HG02588 (cell line): Measurements from ENCODE around the gene FHOD3.
"Not testable (repeated sequence)": the region's sequence is repeated elsewhere in the genome, so short reads cannot be mapped to it uniquely, and the experiment has no call there.

ENCODE experiments used
- ATAC-seq: cut with Tn5 transposase; IDR thresholded peaks from one replicate; pipeline ENCODE4 v1.9.1; 2021; ENCODE audit warnings: mild to moderate bottlenecking, moderate library complexity; ENCODE audit not compliant: unreplicated experiment

The FHOD3 gene

DNA sequence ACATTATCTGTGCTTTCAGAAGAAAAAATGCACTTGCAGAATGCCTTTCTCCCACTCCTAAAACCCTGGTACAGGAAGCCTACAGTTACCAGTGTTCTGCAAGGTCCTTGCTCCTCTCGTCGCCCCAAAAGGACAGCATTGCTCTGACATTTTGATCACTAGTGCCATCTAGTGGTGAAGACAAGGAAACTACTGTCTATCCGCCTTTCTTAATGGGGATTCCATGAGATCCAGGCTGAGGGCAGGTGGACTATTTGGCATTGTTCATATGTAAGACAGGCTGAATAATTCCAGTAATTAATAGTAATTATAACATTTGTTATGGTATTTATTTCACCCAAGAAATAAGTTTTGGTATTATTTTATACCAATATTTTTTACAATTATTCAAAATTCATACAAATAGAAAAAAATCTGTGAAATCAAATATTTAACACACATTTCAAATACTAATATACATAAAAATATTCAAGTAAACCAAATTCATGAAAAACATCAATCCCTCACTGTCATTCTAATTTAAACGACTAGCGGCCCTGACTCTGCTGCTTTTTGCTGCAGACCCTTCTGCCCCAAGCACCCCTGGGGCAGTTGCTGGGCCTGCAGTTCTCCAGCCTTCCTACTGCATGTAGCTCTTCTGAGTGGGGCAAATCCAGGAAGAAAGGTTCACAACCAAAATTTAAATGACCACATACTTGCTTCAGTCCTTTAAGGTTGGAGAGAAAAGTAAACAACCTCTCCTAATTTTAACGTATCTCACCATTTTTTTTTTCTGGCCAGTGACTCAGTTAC is 512.3 kb downstream of the FHOD3 start:
- ATAC-seq, result peak; percentile 98

- ATAC-seq, result no peak
These were observed 513.9 kb downstream of the FHOD3 start for GRCh38 chr18:36811430-36811829.

DNA sequence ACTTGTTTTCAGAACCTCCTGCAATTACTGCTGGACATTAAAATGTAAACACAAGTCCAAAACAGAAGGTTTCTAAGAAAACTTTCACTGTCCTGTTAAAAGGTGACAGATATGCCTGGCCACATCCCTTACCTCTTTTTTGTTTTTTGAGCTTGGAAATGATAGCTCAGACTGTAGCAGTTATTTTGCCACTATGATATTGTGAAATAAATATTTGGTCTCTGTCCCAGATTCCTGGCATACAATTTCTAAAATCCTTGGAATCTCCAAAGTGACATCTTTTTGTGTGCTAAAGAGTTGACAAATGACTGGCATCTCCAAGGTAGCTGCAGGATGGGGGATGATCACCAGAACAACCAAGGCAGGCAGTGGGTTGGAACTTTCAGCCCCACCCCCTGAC is 514.4 kb downstream of the FHOD3 start:
- ATAC-seq, result no peak

DNA sequence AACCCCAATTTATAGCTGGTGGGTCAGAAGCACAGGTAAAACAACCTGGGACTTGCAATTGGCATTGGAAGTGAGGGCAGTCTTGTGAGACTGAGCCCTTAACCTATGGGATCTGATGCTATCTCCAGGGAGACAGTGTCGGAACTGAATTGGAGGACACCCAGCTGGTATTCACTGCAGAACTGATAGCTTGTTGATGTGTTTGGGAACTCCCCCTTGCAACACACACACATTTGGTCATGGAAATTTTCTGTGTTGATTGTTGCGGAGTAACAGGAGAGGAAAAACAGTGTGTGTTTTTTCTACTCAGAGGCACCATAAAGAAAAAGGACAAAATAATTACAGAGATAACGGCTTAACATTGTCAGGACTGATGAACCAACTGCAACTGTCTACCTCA is 515.2 kb downstream of the FHOD3 start:
- ATAC-seq, result no peak

DNA sequence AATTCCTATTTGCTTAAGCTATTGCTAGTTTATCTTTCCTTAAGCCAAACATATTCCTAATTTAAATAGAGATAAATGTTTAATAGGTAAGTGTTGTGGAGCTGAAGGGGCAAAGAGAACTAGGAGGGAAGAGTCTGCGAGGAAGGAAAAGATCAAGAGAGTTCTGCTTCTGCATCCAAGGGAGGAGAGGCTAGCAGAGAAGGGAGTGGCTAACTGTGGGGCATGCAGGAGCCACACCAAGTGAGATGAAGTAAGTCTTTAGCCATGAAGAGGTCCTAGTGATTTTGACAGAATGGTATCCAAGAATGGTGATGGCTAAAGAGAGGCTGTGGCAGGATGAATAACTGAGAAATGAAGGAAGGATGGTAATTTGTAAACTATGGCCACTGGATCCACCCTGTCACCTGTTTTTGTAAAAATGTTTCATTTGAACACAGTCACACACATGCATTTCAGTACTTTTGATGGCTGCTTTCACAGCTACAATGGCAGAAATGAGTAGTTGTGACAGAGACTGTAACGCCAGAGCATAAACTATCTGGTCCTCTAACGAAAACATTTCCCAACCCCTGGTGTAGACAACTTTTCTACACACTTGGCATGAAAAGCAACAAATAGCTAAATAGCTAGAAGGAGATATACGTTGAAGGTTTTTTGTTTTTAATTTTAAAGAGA is 515.7 kb downstream of the FHOD3 start:
- ATAC-seq, result no peak

DNA sequence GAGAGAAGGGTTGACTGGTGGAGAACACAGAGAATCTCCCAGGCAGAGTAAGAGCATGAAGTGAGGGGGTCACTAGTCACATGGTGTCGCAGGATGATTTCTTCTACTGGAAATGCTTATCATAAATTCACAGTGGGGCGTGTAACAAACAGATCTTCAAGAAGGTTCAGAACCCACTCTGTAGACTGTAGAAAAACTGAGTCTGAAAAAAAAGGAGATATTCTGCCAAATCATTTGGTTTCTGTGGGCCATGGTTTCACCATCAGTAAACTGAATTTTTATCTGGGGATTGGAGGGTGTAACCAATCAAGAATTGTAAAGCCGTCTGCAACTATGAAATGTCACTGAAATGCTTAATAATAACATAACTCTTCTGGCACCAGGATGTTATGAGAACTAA is 516.3 kb downstream of the FHOD3 start:
- no peak for ATAC-seq

GRCh38 chr18:36814994-36815393 is 517.5 kb downstream of the FHOD3 start:
- no peak for ATAC-seq

DNA sequence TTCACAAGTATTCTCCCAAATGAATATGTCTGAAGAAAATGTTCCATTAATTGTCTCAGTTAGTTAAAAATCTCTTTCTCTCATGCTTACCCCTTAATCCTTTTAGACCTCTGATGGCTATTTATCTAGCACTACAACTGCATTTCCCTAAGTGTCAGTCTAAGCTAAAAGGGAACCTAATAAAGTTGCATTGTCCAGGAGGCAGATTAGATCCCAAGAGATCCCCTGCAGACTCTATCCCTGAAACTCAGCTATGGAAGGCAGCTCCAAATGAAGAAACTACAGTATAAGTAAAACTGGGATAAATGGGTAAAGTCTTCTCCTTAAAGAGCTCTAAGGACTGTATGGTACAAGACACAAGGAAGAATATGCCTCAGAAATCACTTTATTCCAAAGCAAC is 518.6 kb downstream of the FHOD3 start:
- not testable (repeated sequence) for ATAC-seq

- no peak for ATAC-seq
These were observed 519.5 kb downstream of the FHOD3 start for GRCh38 chr18:36817039-36817438.

GRCh38 chr18:36818652-36819051 is 521.1 kb downstream of the FHOD3 start:
- ATAC-seq, result no peak

- no peak for ATAC-seq
These were observed 522.1 kb downstream of the FHOD3 start for GRCh38 chr18:36819621-36820020.

GRCh38 chr18:36821681-36822080 is 524.2 kb downstream of the FHOD3 start:
- no peak for ATAC-seq

GRCh38 chr18:36825526-36825925 is 528.0 kb downstream of the FHOD3 start:
- no peak for ATAC-seq

GRCh38 chr18:36826556-36826955 is 529.0 kb downstream of the FHOD3 start:
- no peak for ATAC-seq

DNA sequence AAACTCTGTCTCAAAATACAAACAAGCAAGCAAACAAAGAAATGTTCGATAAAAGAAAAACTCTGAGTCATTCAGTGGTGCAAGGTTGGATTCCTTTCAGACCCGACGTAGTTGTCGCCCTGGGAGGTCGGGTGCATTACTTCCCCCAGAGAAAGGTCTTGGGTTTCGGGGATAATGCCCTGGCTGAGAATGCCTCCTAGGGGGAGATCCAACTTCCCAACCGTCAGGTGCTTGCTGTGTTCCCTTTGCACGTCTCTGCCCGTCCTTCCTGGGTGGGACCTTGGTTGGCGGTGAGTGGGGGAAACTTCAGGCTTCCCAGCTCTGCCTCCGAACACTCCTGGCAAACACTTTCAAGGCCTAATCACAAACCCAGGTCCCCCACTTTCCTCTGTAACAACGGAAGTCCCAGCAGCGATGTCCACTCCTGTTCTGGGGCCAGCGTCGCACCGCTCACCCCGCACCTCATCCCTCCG is 530.7 kb downstream of the FHOD3 start:
- ATAC-seq, result no peak

DNA sequence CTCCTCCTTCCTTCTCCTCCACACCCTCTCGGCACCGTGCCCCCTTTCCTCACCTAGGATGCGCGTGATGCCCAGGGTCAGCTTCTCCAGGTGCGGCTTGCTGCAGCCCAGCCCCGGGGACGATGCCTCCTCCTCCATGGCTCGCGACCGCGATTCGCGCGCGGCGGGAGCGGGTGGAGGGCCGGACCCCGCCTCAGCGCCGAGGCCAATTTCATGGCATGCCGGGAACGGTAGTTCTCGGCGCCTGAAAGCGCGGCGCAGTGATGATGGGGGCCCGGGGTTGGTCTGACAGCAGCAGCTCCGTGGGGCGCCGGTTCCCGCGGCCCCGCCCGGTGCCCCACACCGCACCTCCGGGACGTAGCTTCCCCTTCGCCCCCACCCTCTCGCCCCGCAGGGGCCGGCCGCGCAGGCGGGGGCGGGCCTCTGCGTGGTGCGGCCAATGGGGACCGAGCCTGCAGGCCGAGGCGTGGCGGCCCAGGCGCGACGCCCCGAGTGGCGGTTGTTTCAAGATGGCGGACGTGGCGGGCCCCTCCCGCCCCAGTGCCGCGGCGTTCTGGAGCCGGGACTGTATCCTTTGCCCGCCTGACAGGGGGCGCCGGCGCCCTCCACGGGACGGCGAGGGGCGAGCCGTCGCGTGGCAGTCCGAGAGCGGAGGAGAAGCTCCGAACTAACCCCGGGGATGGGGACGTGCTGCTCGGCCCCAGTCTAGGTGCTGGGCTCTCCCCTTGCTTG is 531.3 kb downstream of the FHOD3 start, which contains the start of the genes KIAA1328 and TPGS2:
KIAA1328 (plus strand) TSS at position 498 of the 732 bp plus-strand sequence; CDS start at position 510, 12 bp downstream.
TPGS2 (minus strand) TSS at position 373 of the 732 bp plus-strand sequence; CDS start at position 138, 235 bp downstream.
- peak; percentile 94 for ATAC-seq
